ENCODE measurements around the gene CATSPER1. TPM values are rescaled to one million over a fixed set of nuclear protein-coding genes. Genes with fewer than 3 reads are reported as not detected.

CATSPER1 gene
- 1 to 10 TPM in 1 of 10 donors, not detected in 9; 1.1 TPM for total RNA-seq
- under 1 TPM in 1 of 2 donors, not detected in 1; 0.17 TPM for polyA plus RNA-seq
- long read RNA-seq, donor 1: 0 reads
- long read RNA-seq, donor 2, partial matches to known transcripts: 0 of 1 reads
- long read RNA-seq, donor 2, other reads (novel, unspliced or antisense): 1 of 1 reads
- long read RNA-seq, donor 3: 0 reads

- ATAC-seq: no peak
- DNase-seq: no peak
- Histone ChIP-seq H3K27me3 (peaks cover 0 to 17% (median 7%) of the 10 kb centered on the region in 7 donors), H3K4me3 (no peak within 1 kb of the TSS), H3K27ac (no peak within 1 kb of the TSS), H3K4me1 (peaks cover 0 to 18% (median 8%) of the 10 kb centered on the region in 9 donors), H3K36me3 (no peaks in the 10 kb centered on the region), H3K9me3 (no peaks in the 10 kb centered on the region)
- TF ChIP-seq CTCF (IDR thresholded peaks at IDR 0.05): no peak
- intact Hi-C loops (cut with DNase I): no loop called here
- 89 to 91% methylated on average over 18 of the region's 18 CpGs for WGBS, 2 donors
Observed at GRCh38 chr11:66026017-66026529, at the start of gene CATSPER1. TSS of gene CATSPER1 (minus strand) at chr11:66026479. CDS start at chr11:66026379, 100 bp downstream.

DNA sequence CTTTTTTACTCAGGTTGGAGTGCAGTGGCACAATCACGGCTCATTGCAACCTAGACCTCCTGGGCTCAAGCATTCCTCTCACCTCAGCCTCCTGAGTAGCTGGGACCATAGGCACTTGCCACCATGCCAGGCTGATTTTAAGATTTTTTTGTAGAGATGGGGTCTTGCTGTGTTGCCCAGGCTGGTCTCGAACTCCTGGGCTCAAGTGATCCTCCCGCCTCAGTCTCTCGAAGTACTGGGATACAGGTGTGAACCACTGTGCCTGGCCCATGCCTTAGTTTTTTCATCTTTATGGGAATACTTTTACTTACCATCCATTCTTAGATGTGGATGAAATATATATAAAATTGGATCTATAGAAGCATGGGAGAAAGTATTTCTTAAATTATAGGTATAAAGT lies 49.0 kb upstream of the CATSPER1 start:
- TF ChIP-seq CTCF (IDR thresholded peaks at IDR 0.05): no peak
- Histone ChIP-seq H3K4me3 (no peak overlapping the region), H3K9me3 (no peaks in the 10 kb centered on the region), H3K4me1 (peaks cover 0 to 40% (median 22%) of the 10 kb centered on the region in 9 donors), H3K27me3 (no peaks in the 10 kb centered on the region), H3K36me3 (peaks cover 0 to 57% (median 0%) of the 10 kb centered on the region in 9 donors), H3K27ac (no peak overlapping the region)
- DNase-seq (no peak), ATAC-seq (no peak)
- 98% methylated on average over 4 of the region's 4 CpGs for WGBS, 2 donors
- intact Hi-C loops (cut with DNase I): loop anchor here in 3 of 10 donors (10.0 kb wide), 2 partner anchors 50 to 60 kb away; no protein-coding TSS in a partner anchor

DNA sequence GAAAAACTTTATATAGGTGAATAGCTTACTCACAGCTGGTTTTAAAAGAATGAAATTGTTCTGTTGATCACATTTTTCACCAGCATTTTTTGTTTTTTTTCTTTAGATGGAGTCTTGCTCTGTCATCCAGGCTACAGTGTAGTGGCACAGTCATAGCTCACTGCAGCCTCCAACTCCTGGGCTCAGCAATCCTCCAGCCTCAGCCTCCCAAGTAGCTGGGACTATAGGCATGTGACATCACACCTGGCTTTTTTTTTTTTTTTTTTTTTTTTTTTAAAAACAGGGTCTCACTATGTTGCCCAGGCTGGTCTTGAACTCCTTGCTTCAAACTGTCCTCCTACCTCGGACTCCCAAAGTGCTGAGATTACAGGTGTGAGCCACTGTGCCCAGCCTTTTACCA lies 47.4 kb upstream of the CATSPER1 start:
- H3K27ac ChIP-seq: no peak overlapping the region
- intact Hi-C loops (cut with DNase I): loop anchor here in 4 of 10 donors (5.0 to 10.0 kb wide), 3 partner anchors 44 to 61 kb away; no protein-coding TSS in a partner anchor
- no peak for ATAC-seq
- H3K27me3 ChIP-seq: no peaks in the 10 kb centered on the region
- H3K4me3 ChIP-seq: no peak overlapping the region
- peaks cover 6 to 44% (median 28%) of the 10 kb centered on the region in 9 donors for H3K4me1 ChIP-seq
- H3K9me3 ChIP-seq: no peaks in the 10 kb centered on the region
- H3K36me3 ChIP-seq: peaks cover 0 to 60% (median under 1%) of the 10 kb centered on the region in 9 donors
- DNase-seq: no peak
- TF ChIP-seq CTCF (IDR thresholded peaks at IDR 0.05): no peak
- WGBS, 2 donors: 100% methylated on average over 1 of the region's 1 CpG

GRCh38 chr11:66072518-66072917 lies 46.2 kb upstream of the CATSPER1 start:
- no peaks in the 10 kb centered on the region for H3K9me3 ChIP-seq
- no peak for TF ChIP-seq CTCF (IDR thresholded peaks at IDR 0.05)
- no peak overlapping the region for H3K27ac ChIP-seq
- no peak overlapping the region for H3K4me3 ChIP-seq
- ATAC-seq: no peak
- no peak for DNase-seq
- 76% methylated on average over 8 of the region's 8 CpGs for WGBS, 2 donors
- intact Hi-C loops (cut with DNase I): loop anchor here in 4 of 10 donors (5.0 to 10.0 kb wide), 3 partner anchors 45 to 62 kb away; no protein-coding TSS in a partner anchor
- H3K4me1 ChIP-seq: peaks cover 12 to 51% (median 37%) of the 10 kb centered on the region in 9 donors
- peaks cover 0 to 64% (median 11%) of the 10 kb centered on the region in 9 donors for H3K36me3 ChIP-seq
- no peaks in the 10 kb centered on the region for H3K27me3 ChIP-seq

Data from heart right ventricle (tissue), 16 donors.